GM19468 (cell line): Measurements from ENCODE around the gene HP1BP3.

Source experiments
- ATAC-seq: cut with Tn5 transposase; IDR thresholded peaks from one replicate; pipeline ENCODE4 v1.9.1; 2021; ENCODE audit warnings: mild to moderate bottlenecking, moderate library complexity, moderate number of reproducible peaks; ENCODE audit not compliant: unreplicated experiment; ENCODE audit errors: extremely low read depth

HP1BP3 gene

DNA sequence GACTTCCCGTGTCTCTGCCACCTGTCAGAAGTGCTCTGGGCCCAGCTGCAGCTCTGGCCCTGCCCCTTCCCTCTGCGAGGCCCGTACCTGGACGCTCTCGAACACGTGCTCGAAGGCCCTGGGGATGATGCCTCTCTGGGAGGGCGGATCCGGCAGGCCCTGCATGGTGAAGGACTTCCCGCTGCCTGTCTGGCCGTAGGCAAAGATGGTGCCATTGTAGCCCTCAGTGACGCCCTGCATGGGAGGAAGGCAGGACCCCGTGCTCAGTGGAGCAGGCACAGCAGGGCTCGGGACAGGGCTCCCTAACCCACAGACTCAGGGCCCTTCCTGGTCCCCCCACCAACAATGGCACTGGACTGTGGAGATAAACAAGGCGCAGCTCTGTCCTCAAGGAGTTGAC, 71.7 kb downstream of the HP1BP3 start:
- no peak for ATAC-seq

DNA sequence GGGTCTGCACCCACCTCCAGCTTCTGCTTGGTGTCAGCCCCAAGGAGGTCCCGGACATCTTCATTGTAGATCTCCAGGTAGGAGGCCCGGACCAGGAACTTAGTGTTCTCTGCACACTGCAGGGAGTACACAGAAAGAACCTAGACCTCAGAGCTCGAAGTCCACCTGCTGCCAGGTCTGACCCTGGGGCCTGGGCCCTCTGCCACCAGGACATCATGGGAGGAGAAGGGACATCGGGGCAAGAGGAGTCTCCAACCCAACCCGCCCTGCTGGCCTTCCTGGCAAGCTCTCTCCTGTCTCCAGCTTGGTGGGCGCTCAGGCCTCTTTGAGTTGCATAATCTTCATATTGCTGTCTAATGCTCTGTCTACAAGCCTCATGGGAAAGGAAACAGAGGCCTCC, 73.7 kb downstream of the HP1BP3 start:
- ATAC-seq = no peak

DNA sequence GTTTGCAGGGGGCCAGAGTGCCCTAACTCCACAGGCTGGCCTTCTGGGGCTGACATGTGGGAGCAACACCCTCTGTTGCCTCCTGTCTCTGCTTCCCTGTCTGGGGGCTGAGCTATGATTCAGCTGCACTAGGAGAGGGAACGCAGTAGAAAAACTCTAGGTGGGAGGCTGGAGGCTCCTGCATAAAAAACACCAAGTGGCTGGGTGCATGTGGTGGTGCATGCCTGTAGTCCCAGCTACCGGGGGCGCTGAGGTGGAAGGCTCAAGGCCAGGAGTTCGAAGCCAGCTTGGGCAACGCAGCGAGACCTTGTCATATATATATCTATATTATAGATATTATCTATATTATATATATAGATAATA, 74.9 kb downstream of the HP1BP3 start:
- ATAC-seq = no peak

DNA sequence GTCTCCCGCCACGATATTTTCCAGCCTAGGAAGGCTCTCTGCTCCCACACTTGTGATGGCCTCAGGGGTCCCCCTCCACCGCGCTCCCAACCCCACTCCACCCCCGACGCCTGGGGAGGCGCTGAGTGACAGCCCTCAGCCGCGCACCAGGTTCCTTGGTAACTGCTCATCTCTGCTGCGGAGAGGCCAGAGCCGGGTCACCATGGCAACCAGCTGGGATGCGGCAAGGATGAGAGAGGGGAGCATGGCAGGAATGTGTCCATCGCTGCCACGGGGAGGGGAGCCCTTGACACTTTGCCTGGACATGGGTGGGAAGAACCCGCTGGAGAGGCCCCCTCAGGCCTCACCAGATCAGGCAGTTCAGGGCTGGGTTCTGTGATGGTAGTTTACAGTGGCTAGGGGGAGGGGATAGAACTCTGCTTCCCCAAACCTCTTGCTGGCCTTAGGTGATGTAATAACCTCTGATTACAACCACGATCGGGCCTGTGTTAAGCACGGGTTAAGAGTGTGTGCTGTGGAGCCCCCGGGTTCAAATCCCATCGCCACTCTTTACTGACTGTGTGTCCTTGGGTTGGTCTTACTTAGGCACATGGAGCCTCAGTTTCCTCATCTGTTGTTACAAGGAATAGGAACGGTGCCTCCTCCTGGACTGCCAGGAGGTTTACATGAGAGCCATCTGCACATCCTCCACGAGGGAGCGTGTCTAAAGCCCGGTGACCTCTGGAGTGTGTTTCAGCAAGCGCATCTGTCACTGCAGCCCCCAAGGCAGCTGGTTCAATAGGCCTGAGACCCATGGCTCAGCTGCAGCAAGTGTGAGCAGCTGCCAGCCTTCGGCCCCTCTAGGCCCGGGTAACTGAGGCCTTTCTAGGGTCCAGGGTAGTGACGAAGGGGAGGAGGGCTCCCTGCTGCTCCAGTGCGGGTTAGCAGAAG, 75.6 kb downstream of the HP1BP3 start:
- ATAC-seq = no peak

DNA sequence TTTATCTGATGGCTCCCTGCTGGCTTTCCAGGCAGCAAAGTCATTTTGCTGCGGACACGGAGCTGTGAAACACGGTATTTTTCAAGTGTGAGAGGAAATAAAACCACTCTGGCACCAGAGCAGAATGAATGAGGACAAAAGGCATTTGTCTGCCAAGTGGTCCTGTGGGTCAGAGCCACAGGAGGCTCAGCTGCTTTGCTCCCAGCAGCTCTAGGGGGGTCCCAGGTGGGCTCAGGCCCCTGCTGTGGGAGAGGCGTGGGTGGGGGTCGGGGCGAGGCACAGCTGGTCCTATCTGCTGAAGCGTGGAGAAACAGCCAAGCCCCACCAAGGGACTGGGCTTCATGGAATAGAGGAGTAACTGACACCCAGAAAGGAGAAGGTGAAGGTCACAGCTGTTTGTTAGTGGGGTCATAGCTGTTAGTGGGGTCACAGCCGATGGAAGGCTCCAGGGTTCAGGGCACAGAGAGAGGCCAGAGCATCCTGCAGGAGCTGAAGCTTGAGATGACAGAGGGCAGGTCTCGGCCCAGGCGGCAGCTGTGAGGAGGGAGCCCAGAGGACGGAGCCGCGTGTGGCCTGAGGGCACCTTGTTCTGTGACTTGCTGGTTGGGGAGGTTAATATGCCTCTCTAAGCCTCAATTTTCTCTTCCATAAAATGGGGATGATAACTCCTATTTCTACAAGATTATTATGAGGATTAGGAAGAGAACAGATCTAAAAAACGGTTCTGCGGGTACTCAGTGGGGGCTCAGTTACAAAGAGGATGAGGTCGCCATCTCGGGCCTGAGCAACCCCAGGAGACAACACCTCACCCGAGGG, 76.4 kb downstream of the HP1BP3 start:
- no peak for ATAC-seq

DNA sequence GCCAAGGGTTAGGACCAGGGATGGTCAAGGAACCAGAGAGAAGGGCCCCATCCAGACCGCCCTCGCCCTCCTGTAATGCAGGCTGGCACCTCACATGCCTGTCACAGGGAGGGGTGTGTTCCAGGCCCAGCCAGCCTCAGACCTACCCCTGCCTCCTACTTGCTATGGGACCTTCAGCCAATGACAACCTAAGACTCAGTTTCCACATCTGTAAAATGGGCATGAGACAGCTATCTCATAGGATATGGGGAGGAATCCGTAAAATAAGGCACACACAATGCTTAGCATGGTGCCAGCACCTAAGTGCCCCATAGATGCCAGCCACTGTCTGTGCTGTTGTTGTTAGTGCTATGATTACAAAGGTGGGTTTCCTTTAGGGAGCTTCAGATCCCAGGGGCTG, 77.2 kb downstream of the HP1BP3 start:
- no peak for ATAC-seq

DNA sequence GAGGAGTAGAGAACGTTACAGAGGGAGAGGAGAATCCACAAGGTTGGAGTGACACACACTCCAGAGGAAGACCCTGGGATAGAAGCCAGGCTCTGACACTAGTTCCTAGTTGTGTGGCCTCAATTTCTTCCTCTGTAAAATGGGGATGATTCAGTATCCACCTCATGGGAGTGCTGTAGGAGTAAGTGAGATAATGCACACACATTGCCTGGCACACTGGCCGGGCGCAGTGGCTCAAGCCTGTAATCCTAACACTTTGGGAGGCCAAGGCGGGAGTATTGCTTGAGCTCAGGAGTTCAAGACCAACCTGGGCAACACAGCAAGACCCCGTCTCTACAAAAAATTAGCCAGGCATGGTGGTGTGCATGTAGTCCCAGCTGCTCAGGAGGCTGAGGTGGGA, 78.2 kb downstream of the HP1BP3 start:
- ATAC-seq = no peak

DNA sequence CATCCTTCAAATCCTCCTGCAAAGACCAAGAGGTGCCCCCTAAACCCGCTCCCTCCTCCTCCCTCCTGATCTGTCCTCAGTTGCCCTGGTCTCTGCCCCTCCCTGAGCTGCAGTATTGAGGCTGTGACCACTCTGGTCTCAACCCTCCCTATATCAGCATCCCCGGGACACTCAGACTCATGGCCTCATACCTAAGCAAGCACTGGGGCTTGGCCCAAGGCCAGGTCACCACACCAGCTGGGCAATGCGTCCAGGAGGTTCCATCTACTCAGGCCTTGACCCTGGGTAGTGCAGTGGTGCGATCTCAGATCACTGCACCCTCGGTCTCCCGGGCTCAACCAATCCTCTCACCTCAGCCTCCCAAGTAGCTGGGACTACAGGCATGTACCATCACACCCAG, 79.0 kb downstream of the HP1BP3 start:
- no peak for ATAC-seq

DNA sequence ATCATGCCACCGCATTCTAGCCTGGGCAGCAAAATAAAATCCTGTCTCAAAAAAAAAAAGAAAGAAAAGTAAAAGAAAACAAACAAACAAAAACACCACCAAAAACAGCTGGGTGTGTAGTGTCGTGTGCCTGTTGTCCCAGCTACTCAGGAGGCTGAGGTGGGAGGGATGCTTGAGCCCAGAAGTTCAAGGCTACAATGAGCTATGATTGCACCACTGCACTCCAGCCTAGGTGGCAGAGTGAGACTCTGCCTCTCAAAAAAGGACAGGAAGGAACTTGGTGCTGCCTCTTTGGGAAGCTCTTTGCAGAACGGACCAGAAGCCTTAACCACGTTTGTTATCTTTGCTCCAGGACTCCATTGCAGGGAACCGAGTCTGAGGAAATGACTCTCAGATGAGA, 80.3 kb downstream of the HP1BP3 start:
- ATAC-seq = no peak

DNA sequence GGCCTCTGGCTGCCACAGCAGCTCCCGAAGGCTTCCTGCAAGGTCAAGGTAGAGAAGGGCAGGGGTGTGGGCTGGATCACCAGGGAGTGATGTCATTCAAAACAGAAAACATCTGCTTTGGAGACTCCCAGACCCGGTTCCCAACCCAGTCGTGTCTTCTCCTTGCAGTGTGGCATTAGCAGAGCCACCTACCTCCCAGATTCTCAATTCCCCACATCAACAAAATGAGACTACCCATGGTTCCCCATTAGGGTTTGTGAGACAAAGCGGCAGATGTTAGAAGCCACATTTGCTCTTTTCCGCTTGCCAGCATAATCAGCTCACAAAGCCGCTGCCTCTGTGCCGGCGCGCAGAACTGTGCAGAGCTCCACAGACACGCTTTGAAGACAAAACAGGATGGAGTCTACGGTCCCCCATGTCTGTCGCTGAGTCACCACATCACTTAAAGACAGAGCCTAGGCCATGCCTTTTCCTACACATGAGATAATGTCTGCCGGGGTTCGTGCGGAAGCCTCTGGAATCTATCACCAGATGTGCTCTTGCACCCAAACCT, 81.8 kb downstream of the HP1BP3 start:
- ATAC-seq = no peak

DNA sequence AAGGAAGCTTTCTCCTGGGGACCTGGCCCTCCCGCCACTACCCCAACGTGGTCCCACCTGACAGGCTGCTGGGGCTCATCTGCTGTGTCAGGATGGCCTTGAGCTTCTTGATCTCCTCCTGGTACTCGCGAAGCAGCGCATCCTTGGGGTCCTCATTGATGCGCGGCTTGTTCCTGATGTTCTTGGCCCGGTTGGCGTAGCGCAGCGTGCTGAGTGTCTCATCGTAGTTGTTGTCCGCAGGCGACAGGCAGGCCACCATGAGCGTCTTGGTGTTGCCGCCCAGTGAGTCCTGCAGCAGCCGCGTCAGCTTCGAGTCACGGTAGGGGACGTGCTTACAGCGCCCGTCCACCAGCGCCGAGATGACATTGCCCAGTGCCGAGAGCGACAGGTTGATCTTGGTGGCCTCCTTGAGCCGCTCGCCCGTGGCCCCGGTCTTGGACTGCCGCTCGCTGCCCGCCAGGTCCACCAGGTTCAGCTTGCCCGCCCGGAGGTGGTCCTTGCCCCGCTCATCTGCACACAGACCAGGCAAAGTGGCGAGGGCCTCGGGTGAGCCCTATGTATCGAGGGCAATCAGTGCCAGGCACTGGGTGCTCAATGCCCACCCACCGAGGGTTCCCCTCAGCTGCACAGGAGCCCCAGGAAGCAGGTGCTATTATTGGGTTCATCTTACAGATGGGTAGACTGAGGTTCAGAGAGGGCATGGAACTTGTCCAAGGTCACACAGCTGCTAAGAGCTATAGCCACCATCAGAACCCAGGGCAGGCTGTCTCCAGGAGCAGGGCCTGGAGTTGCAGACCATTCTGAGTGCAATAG, 82.5 kb downstream of the HP1BP3 start:
- no peak for ATAC-seq

DNA sequence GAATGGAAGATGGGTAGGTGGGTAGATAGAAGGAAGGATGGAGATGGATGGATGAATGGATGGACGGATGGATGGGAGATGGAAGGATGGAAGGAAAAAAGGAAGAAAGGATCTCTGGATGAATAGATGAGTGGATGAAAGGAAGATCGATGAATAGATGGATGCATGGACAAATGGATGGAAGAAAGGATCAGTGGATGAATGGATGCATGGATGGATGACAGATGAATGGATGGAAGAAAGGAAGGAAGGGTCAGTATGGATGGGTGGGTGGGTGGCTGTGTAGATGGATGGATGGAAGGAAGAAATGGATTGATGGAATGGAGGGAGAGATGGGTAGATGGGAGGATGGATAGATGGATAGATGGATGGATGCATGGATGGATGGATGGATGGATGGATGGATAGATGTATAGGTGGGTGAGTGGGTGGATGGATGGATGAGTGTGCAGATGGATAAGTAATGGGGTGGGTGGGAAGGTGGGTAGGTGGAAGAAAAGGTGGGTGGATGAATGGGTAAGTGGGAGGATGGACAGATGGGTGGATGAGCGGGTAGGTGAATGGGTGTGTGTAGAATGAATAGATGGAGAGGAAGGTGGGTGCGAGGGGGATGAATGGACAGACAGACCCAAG, 83.9 kb downstream of the HP1BP3 start:
- no peak for ATAC-seq

DNA sequence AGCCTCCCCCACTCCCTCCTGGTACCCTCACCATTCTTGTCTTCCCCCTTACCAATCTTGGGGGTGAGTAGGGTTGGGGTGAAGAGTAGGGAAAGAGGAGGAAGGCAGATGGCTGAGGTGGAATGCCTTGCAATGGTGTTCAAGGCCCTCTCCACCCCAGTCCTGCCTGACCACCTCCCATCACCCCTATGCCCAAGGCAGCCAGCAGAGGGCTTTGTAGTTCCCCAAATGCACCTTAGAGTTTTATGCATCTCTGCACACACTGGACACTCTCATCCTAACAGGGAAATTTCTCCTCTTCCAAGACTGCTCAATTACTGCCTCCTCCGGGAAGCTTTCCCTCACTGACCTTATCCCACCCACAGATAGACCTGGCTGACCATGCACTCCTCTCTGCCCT, 84.7 kb downstream of the HP1BP3 start:
- ATAC-seq = no peak

DNA sequence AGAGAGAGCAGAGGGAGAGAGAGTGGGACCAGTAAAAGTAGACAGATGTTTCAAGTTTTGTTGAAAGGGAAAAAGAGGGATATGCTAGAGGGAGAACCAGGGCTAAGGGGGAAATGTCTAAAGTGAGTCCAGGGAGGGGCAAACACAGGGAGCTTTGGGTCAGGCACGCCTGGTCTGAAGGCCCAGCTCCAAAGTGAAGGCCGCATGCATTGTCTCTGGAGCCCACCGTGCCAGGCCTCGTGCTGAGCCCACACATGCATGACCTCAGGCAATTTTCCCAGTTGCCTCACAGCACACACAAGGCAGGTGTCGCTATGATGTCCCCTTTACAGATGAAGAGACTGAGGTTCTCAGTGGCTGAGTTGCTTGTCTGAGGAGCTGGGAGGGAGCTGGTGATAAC, 85.3 kb downstream of the HP1BP3 start:
- ATAC-seq = no peak

DNA sequence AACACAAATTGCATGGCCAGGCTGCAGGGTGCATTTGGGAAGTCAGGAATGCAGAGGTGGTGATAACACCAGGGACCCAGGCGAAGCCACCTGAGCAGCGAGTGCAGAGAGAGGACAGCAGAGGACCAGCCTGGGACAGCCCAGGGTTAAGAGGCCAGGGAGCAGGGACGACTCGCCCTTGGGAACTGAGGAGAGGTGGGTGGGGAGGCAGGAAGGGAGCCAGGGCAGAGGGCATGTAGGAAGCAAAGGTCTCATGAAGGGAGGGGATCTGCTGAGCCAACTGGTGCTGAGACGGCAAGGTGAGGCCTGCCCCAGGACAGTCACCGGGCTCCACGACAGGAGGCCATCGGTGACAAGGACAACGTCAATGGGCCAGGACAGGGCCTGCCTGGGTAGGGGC, 85.7 kb downstream of the HP1BP3 start:
- no peak for ATAC-seq

DNA sequence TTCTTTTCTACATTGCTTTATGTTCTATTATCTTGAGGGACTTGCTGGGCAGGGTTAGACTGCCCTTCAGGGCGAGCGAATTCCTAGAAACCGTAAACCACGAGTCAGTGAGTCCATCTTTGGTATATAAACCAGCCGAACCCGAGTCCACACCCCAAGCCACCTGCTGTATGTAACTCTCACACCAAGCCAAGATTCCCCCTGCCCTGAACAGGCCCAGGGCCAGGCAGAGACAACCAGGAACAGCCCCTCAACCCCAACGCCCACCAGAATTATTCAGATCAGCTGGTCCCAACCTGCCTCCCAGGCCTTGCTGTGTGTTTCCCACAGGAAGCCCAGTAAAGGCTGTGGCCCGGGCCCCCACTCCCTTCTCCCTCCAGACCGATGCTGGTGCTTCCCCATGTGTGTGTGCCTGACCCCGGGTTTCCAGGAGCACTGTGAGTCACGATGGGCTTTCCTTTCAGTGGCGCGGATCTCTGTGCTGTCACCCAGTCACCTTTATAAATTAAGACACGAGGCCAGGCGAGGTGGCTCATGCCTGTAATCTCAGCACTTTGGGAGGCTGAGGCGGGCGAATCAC, 86.4 kb downstream of the HP1BP3 start:
- ATAC-seq = no peak

DNA sequence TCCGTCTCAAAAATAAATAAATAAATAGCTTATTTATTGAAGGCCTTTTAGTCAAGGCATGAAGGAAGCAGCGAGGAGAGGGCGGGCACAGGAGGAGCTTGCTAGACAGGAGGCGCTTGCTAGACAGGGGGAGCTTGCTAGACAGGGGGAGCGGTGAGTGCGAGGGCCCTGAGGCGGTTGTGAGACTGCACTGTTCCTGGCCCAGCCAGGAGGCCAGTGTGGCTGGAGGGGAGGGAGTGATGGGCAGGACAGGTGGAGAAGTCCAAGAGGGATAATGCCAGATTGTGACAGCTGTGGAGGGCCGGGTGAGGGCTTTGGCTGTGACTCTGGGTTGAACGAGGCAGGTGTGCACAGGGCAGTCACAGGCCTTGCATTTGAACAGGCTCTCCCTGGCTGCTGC, 87.5 kb downstream of the HP1BP3 start:
- ATAC-seq = no peak

DNA sequence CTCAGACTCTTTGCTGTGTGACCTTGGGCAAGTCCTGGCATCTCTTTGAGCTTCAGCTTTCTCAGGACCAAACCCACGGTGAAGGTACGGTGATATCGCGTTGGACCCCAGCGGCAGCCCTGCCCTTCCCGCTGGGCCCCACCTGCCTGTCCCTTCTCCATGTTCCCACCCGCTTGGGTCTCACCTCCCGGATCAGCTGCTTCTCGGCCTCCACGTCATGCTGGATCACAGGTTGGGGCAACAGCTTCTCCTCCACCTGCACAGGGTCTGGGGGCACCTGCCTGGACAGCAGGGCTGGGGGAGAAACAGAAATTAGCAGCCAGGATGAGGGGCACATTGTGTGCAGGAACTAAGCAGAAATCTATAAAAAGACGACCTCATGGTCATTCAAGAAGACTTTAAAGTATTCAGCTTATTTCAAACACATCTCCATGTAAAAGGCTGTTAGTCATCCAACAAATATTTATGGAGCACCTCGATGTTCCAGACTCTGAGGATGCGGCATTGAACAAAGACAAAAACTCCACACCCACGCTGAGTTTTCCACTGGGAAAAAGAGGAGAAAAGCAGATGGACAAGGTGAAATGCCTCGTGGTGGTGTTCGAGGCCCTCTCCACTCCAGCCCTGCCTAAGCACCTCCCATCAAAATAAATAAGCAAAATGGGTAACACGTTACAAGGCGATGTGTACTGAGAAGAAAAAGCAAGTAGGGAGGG, 88.8 kb downstream of the HP1BP3 start:
- no peak for ATAC-seq

DNA sequence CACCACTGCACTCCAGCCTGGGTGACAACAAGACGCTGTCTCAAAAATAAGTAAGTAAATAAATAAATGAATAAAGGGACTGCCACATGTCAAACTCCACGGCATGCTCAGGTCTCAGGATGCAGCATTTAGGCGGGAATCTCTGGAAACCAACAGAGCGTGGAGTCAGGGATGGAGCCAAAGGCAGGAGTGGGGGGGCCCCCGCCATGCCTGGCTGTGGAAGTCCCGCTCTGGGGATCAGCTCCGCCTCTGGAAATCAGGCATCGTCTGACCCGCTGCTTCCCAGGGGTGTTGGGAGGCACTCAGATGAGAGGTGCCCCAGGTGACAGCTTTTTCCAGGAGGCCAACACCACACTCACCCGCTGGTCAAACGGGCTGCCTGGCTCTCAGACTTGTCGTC, 89.5 kb downstream of the HP1BP3 start:
- no peak for ATAC-seq
